ENCODE data around the gene APBA3. TPM values are rescaled to one million over a fixed set of nuclear protein-coding genes. Genes with fewer than 3 reads are reported as not detected.

Gene APBA3
- polyA plus RNA-seq, 1 donor: 13.1 TPM

DNA sequence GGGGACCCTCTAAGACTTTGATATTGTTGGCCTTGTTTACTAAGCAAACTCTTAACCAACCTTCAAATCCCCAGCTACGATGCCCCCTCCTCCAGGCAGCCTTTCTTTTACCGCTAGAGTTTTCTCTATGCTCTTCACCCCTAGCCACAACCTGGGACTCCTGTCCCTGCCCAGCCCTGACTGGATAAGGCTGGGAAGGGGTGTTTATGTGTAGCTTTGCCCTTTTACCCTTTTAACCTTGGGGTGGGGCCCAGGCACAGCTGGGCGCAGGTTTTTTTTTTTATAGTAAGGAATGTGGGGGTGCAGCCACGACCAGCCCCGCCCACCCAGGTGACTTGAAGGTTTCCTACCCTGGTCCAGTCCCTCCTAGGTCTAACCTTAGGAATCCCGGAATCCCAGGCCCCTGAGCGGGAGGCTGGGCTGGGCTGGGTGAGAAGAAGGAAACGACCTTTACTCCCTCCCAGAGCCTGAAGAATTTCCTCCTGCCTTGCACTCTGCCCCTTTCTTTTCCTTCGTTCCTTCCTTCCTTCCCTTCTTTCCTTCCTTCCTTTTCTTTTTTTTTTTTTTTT lies 41.1 kb downstream of the APBA3 start:
- DNase-seq (ENCODE audit: low read depth): no peak

GRCh38 chr19:3719868-3720267 lies 41.6 kb downstream of the APBA3 start:
- DNase-seq (ENCODE audit: low read depth): no peak

DNA sequence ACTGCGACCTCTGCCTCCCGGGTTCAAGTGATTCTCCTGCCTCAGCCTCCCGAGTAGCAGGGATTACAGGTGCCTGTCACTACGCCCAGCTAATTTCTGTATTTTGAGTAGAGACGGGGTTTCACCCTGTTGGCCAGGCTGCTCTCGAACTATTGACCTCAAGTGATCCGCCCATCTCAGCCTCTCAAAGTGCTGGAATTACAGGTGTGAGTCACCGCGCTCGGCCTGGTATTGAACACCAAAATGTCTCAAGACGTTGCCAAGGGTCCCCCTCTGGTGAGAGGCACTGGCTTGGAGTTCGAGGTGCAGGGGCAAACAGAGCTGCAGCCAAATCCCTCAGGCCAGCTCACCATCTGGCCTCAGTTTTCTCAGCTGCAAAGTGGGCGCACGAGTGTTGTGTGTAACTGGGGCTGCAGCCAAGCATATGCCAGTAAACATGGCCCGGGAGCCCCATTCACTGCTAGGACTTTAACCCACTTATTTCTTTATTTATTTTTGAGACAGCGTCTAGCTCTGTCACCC lies 45.3 kb downstream of the APBA3 start:
- DNase-seq (ENCODE audit: low read depth): no peak

DNA sequence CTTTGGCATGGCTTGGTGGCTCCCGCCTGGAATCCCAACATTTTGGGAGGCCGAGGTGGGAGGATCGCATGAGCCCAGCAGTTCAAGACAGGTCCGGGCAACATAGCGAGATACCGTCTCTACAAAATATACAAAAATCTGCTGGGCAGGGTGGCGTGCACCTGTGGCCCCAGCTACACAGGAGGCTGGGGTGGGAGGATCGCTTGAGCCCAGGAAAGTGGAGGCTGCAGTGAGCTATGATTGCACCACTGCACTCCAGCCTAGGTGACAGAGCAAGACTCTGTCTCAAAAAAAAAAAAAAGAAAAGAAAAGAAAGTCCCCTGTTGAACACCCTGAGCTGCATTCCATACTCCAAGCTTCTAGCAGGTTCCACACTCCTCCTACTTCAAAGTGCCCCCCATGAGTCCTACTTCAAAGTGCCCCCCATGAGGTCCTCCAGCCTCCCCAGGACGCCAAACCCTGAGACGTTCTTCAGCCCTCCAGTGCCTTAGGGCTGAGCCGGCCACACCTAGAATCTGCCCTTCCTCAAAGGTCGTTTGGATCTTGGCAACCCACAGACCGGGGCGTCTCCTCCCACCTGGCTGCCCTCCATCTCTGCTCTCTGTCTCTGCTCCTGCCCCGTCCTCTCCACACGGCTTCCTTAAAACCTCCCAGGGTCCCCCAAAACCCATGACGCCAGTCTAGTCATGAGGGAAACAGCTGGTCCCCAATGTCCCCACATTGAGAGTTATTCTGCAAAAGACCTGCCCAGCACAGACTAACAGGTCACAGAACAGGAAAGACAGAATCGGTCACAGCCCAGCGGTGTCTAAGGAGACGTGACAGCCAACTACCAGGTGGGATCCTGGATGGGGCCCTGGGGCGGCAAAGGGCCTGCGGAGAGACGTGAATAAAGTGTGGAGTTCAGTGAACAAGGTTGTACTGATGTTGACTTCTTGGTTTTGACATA lies 48.6 kb downstream of the APBA3 start:
- no peak for DNase-seq (ENCODE audit: low read depth)

DNA sequence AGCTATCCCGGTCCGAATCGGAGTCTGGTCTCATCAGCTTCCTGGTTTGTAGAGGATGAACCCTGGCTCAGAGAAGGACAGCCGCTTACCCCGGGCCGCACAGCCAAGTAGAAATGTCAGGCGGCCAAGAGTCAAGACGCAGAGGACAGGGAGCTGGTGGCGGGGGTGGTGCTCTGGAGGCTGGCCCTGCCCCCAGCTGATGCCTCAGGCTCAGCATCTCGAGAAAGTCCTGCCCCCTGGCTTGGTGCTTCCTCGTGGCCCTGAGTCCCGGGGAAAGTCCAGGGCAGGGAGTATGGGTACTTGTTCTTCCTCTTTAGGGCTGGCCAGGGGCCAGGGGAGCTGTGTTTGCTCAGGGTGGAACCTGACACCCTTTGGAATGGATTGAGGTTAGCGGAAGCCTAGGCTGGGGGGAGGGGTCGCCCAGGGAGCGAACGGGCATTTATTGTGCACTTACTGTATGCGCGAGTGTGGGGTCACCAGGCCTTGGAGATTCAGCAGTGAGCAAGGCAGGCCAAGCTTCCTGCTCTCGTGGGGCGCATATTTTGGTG lies 51.2 kb downstream of the APBA3 start:
- DNase-seq (ENCODE audit: low read depth): no peak

GRCh38 chr19:3708207-3708931 lies 53.1 kb downstream of the APBA3 start, which contains the start of gene TJP3:
TJP3 (plus strand) TSS chr19:3708384; CDS start chr19:3728433, 20,049 bp downstream.
- no peak for DNase-seq (ENCODE audit: low read depth)

DNA sequence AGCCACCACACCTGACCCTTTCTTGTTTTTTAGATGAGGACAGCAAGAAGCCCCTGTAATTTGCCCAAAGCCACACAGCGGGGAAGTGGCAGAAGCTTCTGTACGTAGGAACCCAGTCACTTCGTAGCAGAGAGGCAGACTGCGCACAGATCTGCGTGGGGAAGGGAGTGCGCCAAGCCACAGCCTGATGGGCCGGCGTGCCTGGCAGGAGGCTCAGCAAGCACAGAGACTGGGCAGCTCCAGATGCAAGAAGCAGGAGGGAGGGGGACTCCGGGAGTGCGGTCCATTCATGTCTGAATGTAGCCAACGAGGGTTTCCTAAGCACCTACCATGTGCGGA lies 53.7 kb downstream of the APBA3 start:
- no peak for DNase-seq (ENCODE audit: low read depth)

DNA sequence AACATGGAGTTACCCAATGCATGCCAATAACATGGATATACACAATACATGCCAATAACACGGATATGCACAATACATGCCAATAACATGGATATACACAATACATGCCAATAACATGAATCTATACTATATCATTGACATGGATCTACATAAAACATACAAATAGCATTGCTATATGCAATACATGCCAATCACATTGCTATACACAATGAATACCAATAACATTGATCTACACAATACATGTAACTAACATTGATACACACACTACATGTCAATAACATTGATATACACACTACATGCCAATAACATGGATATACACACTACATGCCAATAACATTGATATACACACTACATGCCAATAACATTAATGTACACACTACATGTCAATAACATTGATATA lies 60.3 kb downstream of the APBA3 start:
- no peak for DNase-seq (ENCODE audit: low read depth)

Other genes with a start within 250 kb of the APBA3 start
- gene TEKTIP1, start 222.5 kb downstream of the APBA3 start, polyA plus RNA-seq (ENCODE audit: insufficient read length): 4.5 TPM
- 25.2 TPM for gene MFSD12, start 204.1 kb downstream of the APBA3 start, polyA plus RNA-seq (ENCODE audit: insufficient read length)
- gene HMG20B, start 188.7 kb downstream of the APBA3 start, polyA plus RNA-seq (ENCODE audit: insufficient read length): 34.1 TPM
- 1.4 TPM for gene GIPC3, start 176.2 kb downstream of the APBA3 start, polyA plus RNA-seq (ENCODE audit: insufficient read length)
- gene TBXA2R, start 154.8 kb downstream of the APBA3 start, polyA plus RNA-seq (ENCODE audit: insufficient read length): 1.7 TPM
- 18.9 TPM for gene CACTIN, start 134.9 kb downstream of the APBA3 start, polyA plus RNA-seq (ENCODE audit: insufficient read length)
- gene PIP5K1C, start 61.2 kb downstream of the APBA3 start, polyA plus RNA-seq (ENCODE audit: insufficient read length): 22.0 TPM
- gene TJP3, start 53.3 kb downstream of the APBA3 start, polyA plus RNA-seq (ENCODE audit: insufficient read length): 0.46 TPM
- 26.0 TPM for gene MRPL54, start 990 bp upstream of the APBA3 start, polyA plus RNA-seq (ENCODE audit: insufficient read length)
- gene RAX2, start 10.5 kb upstream of the APBA3 start, polyA plus RNA-seq (ENCODE audit: insufficient read length): not detected
- gene MATK, start 24.7 kb upstream of the APBA3 start, polyA plus RNA-seq (ENCODE audit: insufficient read length): 1.4 TPM
- gene ZFR2, start 107.3 kb upstream of the APBA3 start, polyA plus RNA-seq (ENCODE audit: insufficient read length): 0.05 TPM
- 1.2 TPM for gene ATCAY, start 119.0 kb upstream of the APBA3 start, polyA plus RNA-seq (ENCODE audit: insufficient read length)
- 285 TPM for gene NMRK2, start 171.4 kb upstream of the APBA3 start, polyA plus RNA-seq (ENCODE audit: insufficient read length)
- gene DAPK3, start 209.4 kb upstream of the APBA3 start, polyA plus RNA-seq (ENCODE audit: insufficient read length): 100 TPM
- 2,855 TPM for gene EEF2, start 223.8 kb upstream of the APBA3 start, polyA plus RNA-seq (ENCODE audit: insufficient read length)
- gene PIAS4, start 246.0 kb upstream of the APBA3 start, polyA plus RNA-seq (ENCODE audit: insufficient read length): 25.0 TPM